K562 (cell line): Measurements from ENCODE around the gene TP73. TPM values are rescaled to one million over a fixed set of nuclear protein-coding genes. Genes with fewer than 3 reads are reported as not detected.

ENCODE experiments used
- ATAC-seq: fragments of 200-7000 bp; cut with Tn5 transposase; 3 replicates; pipeline ENCODE4 v1.9.1; 2020; ENCODE audit warnings: moderate library complexity
- BruUV-seq: library from RNA; stranded (reverse); fragments of 400-500 nt; replicated peaks from 2 replicates; lab custom pipeline; 2021; lab: Mats Ljungman, UMichigan
- CTCF ChIA-PET: fragments of 300-600 bp; formaldehyde crosslinking; extraction: SDS; loops from one replicate; lab custom pipeline; 2021; ENCODE audit warnings: low intra/inter-chr PET ratio; lab: Yijun Ruan, JAX
- POLR2A ChIA-PET: fragments of 300-600, 350-650 bp; sonication (Branson Sonifier 250); formaldehyde crosslinking; extraction: SDS; loops from one replicate; lab custom pipeline; 2021; ENCODE audit warnings: antibody characterized with exemption, inconsistent platforms; lab: Yijun Ruan, JAX
- DNase-seq, 4 experiments: peaks; one replicate each; pipeline versions ENCODE4 v3.0.0 to v3.0.0-alpha.2; 2011 to 2018; ENCODE audit warnings: low spot score in 3 of 4, mixed read lengths in 3 of 4; ENCODE audit errors: extremely low read depth in 1 of 4
- FAIRE-seq: peaks from 2 replicates; lab custom pipeline; 2011; peaks lifted over from hg19 to GRCh38; lab: Jason Lieb, UNC
- H2AFZ ChIP-seq: 2 replicates; pipeline ENCODE4 v1.6.0; 2011; ENCODE audit warnings: low read depth, low read length, control low read depth, inconsistent platforms
- H3K27ac ChIP-seq: fragments of 200-600 bp; 3 replicates; pipeline ENCODE4 v1.8.0; 2011; ENCODE audit warnings: low read depth, mild to moderate bottlenecking, control low read depth, inconsistent platforms, low read length, moderate library complexity, mixed read lengths; ENCODE audit errors: extremely low read depth
- H3K27me3 ChIP-seq, 2 experiments: fragments of 300-600 bp in 1 of 2; 2 replicates in 1 of 2; 3 replicates in 1 of 2; pipeline versions ENCODE4 v1.6.0 to v1.8.0; 2011; ENCODE audit warnings: inconsistent platforms in 2 of 2, low read length in 2 of 2, mild to moderate bottlenecking in 1 of 2, mixed read lengths in 1 of 2, moderate library complexity in 1 of 2; ENCODE audit not compliant: control insufficient read depth in 2 of 2, insufficient read depth in 2 of 2
- H3K36me3 ChIP-seq: fragments of 300-600 bp; 3 replicates; pipeline ENCODE4 v1.8.0; 2011; ENCODE audit warnings: mild to moderate bottlenecking, low read length, inconsistent platforms; ENCODE audit not compliant: control insufficient read depth, insufficient read depth
- H3K4me1 ChIP-seq, 2 experiments: fragments of 200-600 bp in 1 of 2; replicated peaks in 1 of 2; 2 replicates in 1 of 2; 3 replicates in 1 of 2; pipeline versions ENCODE4 v1.5.1 to v1.8.0; 2011; ENCODE audit warnings: inconsistent platforms in 2 of 2, low read length in 2 of 2, mild to moderate bottlenecking in 1 of 2, mixed read lengths in 1 of 2, moderate library complexity in 1 of 2; ENCODE audit not compliant: control insufficient read depth in 2 of 2, insufficient read depth in 2 of 2
- H3K4me2 ChIP-seq: 2 replicates; pipeline ENCODE4 v1.6.1; 2011; ENCODE audit warnings: low read length, control low read depth, inconsistent platforms, mixed read lengths; ENCODE audit not compliant: insufficient read depth
- H3K4me3 ChIP-seq: fragments of 200-600 bp; sonication (generic), shearing (Covaris generic); 2 replicates; pipeline ENCODE4 v1.5.1; 2016; ENCODE audit warnings: control low read depth, inconsistent platforms
- H3K79me2 ChIP-seq: fragments of 200-600 bp; 3 replicates; pipeline ENCODE4 v1.8.0; 2011; ENCODE audit warnings: low read length, inconsistent platforms; ENCODE audit not compliant: control insufficient read depth, insufficient read depth
- H3K9ac ChIP-seq, 2 experiments: 2 replicates each; pipeline versions ENCODE4 v1.6.0 to v1.6.1; 2011; ENCODE audit warnings: low read depth in 2 of 2, low read length in 2 of 2, control low read depth in 1 of 2, inconsistent platforms in 1 of 2, mild to moderate bottlenecking in 1 of 2, mixed read lengths in 1 of 2; ENCODE audit not compliant: insufficient read depth in 1 of 2
- H3K9me1 ChIP-seq: one replicate; pipeline ENCODE4 v1.6.0; 2011; ENCODE audit warnings: inconsistent platforms, mild to moderate bottlenecking, low read length, moderate library complexity; ENCODE audit not compliant: control insufficient read depth, insufficient read depth
- H3K9me3 ChIP-seq: replicated peaks from 2 replicates; pipeline ENCODE4 v1.5.1; 2011; ENCODE audit warnings: low read depth, low read length, inconsistent platforms; ENCODE audit not compliant: control insufficient read depth, insufficient read depth
- H4K20me1 ChIP-seq: replicated peaks from 2 replicates; pipeline ENCODE4 v1.6.1; 2011; ENCODE audit warnings: low read length, inconsistent platforms, mixed read lengths; ENCODE audit not compliant: control insufficient read depth, insufficient read depth
- CBFA2T3 ChIP-seq: fragments of 450-650 bp; IDR thresholded peaks from 2 replicates; pipeline ENCODE4 v1.6.1; 2017
- CREM ChIP-seq: IDR thresholded peaks from 2 replicates; pipeline ENCODE4 v1.6.1; 2014; ENCODE audit warnings: antibody characterized with exemption, low read depth
- CTBP1 ChIP-seq: fragments of 450-650 bp; IDR thresholded peaks from 2 replicates; pipeline ENCODE4 v1.6.1; 2016; ENCODE audit warnings: borderline replicate concordance
- EP300 ChIP-seq: IDR thresholded peaks from 2 replicates; pipeline ENCODE4 v1.6.1; 2012; ENCODE audit warnings: low read length, improper control_type of control experiment
- HDAC2 ChIP-seq: fragments of 450-650 bp; IDR thresholded peaks from 2 replicates; pipeline ENCODE4 v1.6.1; 2016; ENCODE audit warnings: mild to moderate bottlenecking
- MECOM ChIP-seq: fragments of 250-450 bp; sonication (Bioruptor Pico); IDR thresholded peaks from 2 replicates; pipeline ENCODE4 v1.8.0; 2022; ENCODE audit warnings: inconsistent platforms
- MED1 ChIP-seq: sonication (generic); formaldehyde crosslinking; IDR thresholded peaks from 2 replicates; pipeline ENCODE4 v1.8.1; 2023; ENCODE audit warnings: missing genetic modification reagents, borderline replicate concordance
- MNT ChIP-seq, 2 experiments: fragments of 450-650 bp; conservative IDR thresholded peaks; 2 replicates each; pipeline ENCODE4 v1.6.1; 2017; ENCODE audit warnings: mild to moderate bottlenecking in 2 of 2, moderate library complexity in 2 of 2
- MTA2 ChIP-seq: fragments of 450-650 bp; IDR thresholded peaks from 2 replicates; pipeline ENCODE4 v1.6.1; 2016; ENCODE audit warnings: low read depth
- MYC ChIP-seq, 2 experiments: fragments of 250-450 bp in 1 of 2; sonication (Bioruptor Pico) in 1 of 2; IDR thresholded peaks; 2 replicates each; pipeline versions ENCODE4 v1.5.1 to v1.6.1; 2012 to 2021; ENCODE audit warnings: low read depth in 2 of 2, borderline replicate concordance in 1 of 2, improper control_type of control experiment in 1 of 2, low read length in 1 of 2, mild to moderate bottlenecking in 1 of 2, moderate library complexity in 1 of 2
- MYNN ChIP-seq, 2 experiments: sonication (generic); formaldehyde crosslinking in 1 of 2; IDR thresholded peaks; 2 replicates each; pipeline versions ENCODE4 v1.5.0 to v1.6.1; 2016 to 2020; ENCODE audit warnings: antibody characterized with exemption in 1 of 2, missing genetic modification reagents in 1 of 2
- NRF1 ChIP-seq, 2 experiments: fragments of 450-650 bp; IDR thresholded peaks in 1 of 2; conservative IDR thresholded peaks in 1 of 2; 2 replicates each; pipeline ENCODE4 v1.6.1; 2014; ENCODE audit warnings: mild to moderate bottlenecking in 2 of 2
- POU5F1 ChIP-seq: fragments of 150-350 bp; IDR thresholded peaks from 2 replicates; pipeline ENCODE4 v1.6.1; 2014; ENCODE audit warnings: borderline replicate concordance, low read length, low read depth, mild to moderate bottlenecking; ENCODE audit not compliant: partially characterized antibody
- SP1 ChIP-seq: sonication (generic); formaldehyde crosslinking; IDR thresholded peaks from 2 replicates; pipeline ENCODE4 v1.8.1; 2022; ENCODE audit warnings: mild to moderate bottlenecking, missing genetic modification reagents
- STAT5A ChIP-seq: IDR thresholded peaks from 2 replicates; pipeline ENCODE4 v1.6.1; 2012; ENCODE audit warnings: low read length, inconsistent platforms, borderline replicate concordance
- TAL1 ChIP-seq: fragments of 450-650 bp; IDR thresholded peaks from 2 replicates; pipeline ENCODE4 v1.6.1; 2016; ENCODE audit warnings: mild to moderate bottlenecking
- TCF3 ChIP-seq: sonication (generic); formaldehyde crosslinking; IDR thresholded peaks from 2 replicates; pipeline ENCODE4 v1.4.0; 2020; ENCODE audit warnings: mild to moderate bottlenecking, missing genetic modification reagents
- ZKSCAN3 ChIP-seq: fragments of 250-450 bp; sonication (Bioruptor Pico); IDR thresholded peaks from 2 replicates; pipeline ENCODE4 v1.4.0; 2020
- WGBS: fragments of 100-300 bp; shearing (Covaris generic); methylation state at CpG from one replicate; pipeline ENCODE4 v1.1.6; 2016; ENCODE audit warnings: low coverage, mixed read lengths; ENCODE audit not compliant: insufficient coverage; ENCODE audit errors: missing lambda C conversion rate; 5-methylcytosine and 5-hydroxymethylcytosine counted together
- in situ Hi-C: fragments of 300-500 bp; cut with MboI; formaldehyde crosslinking; loops from 4 replicates; pipeline ENCODE4 v1.15.0; 2018; ENCODE audit warnings: inconsistent platforms, mixed read lengths
- intact Hi-C: fragments of 100-400 bp; cut with micrococcal nuclease; formaldehyde crosslinking; loops from 2 replicates; pipeline ENCODE4 v1.14.2; 2022
- polyA plus RNA-seq, 8 experiments: library from polyadenylated mRNA; depleted of rRNA in 4 of 8; stranded (reverse) in 5 of 8; unstranded in 3 of 8; fragments of >200 nt; fragmentation: Nextera tagmentation in 2 of 8; fragmentation: Illumina TruSeq in 1 of 8; extraction: Ambion mirVana in 2 of 8; extraction: Trizol in 1 of 8; gene quantifications; 2 replicates each; pipeline versions ENCODE4 v1.2.1 to v1.2.3, GENCODE V29; 2011 to 2014; ENCODE audit warnings: inconsistent platforms in 1 of 8, missing spikeins in 1 of 8
- total RNA-seq, 7 experiments: library from RNA; depleted of rRNA in 6 of 7; stranded (reverse); fragments of >200 nt in 6 of 7; fragmentation: Illumina TruSeq in 2 of 7; extraction: Trizol in 2 of 7; gene quantifications; 2 replicates each; pipeline versions ENCODE4 v1.2.1 to v1.2.3, GENCODE V29; 2011 to 2021; ENCODE audit warnings: low replicate concordance in 1 of 7

TP73 gene
- total and polyA plus RNA-seq, 9 of the 15 experiments (the other 6 are each of a cell fraction or from before 2014, with no cell fraction given), result 0.07 to 1.6 (median 0.40) TPM; not detected in 2

GRCh38 chr1:3759796-3760195, 107.5 kb downstream of the TP73 start:
- peak overlapping the region in 1 of 2 experiments; percentile 3; a peak in 1 of 4 replicates for H3K9ac ChIP-seq
- peak; percentile 70 for ATAC-seq
- FAIRE-seq, result peak; percentile 82
- no peaks in the 10 kb centered on the region for H3K36me3 ChIP-seq
- H3K27ac ChIP-seq, result no peak overlapping the region
- ChIA-PET CTCF (no interaction called here), POLR2A (interaction anchor here (0.6 to 3.7 kb wide), 6 partner anchors 10 to 328 kb away, joined by 3 to 14 read pairs (median 4); no protein-coding TSS in a partner anchor)
- H3K4me2 ChIP-seq, result peak overlapping the region; percentile 20; the same call in 1 of the 2 replicates
- no peak overlapping the region for H3K4me3 ChIP-seq
- in situ Hi-C loops (no loop called here), intact Hi-C loops (no loop called here)
- peaks cover 10 to 46% of the 10 kb centered on the region in 2 experiments; a peak in 4 of 5 replicates for H3K27me3 ChIP-seq
- H2AFZ ChIP-seq, result no peak overlapping the region
- peaks cover 11 to 52% of the 10 kb centered on the region in 2 experiments; a peak in 4 of 5 replicates for H3K4me1 ChIP-seq
- no peaks in the 10 kb centered on the region for H3K79me2 ChIP-seq
- 4% methylated on average over 6 of the region's 6 CpGs for WGBS
- H4K20me1 ChIP-seq, result no peaks in the 10 kb centered on the region
- peak in 2 of 4 experiments; percentile 71 to 80 for DNase-seq
- H3K9me1 ChIP-seq, result no peaks in the 10 kb centered on the region
- no peaks in the 10 kb centered on the region for H3K9me3 ChIP-seq
- BruUV-seq, result no TSS peak
- TF ChIP-seq EP300 (peak; percentile 43; the same call in 1 of the 2 replicates), MNT (conservative IDR thresholded peaks at IDR 0.05) (0 out of 4 replicates have a peak, but pooled peaks of 1 of the 2 experiments have one; percentile 18), CBFA2T3 (peak; percentile 91), CTBP1 (0 out of 2 replicates have a peak, but pooled peaks have one; percentile 12), MED1 (CRISPR knock-in tag) (no peak), MYC (IDR thresholded peaks at IDR 0.05; ENCODE audit: low read depth, low read length) (no peak), MYC (CRISPR knock-in tag; IDR thresholded peaks at IDR 0.05; ENCODE audit: borderline replicate concordance, low read depth) (no peak), POU5F1 (no peak), MYNN (IDR thresholded peaks at IDR 0.05) (peak; percentile 53; the same call in 1 of the 2 replicates), MYNN (CRISPR knock-in tag; IDR thresholded peaks at IDR 0.05) (no peak), MTA2 (peak; percentile 50; the same call in 1 of the 2 replicates), HDAC2 (0 out of 2 replicates have a peak, but pooled peaks have one; percentile 38), TCF3 (peak; percentile 89), TAL1 (peak; percentile 77), STAT5A (peak; percentile 12; the same call in 1 of the 2 replicates), ZKSCAN3 (CRISPR knock-in tag) (no peak), MECOM (CRISPR knock-in tag) (peak; percentile 71; the same call in 1 of the 2 replicates), NRF1 (conservative IDR thresholded peaks at IDR 0.05 in 1 of 2, IDR thresholded peaks at IDR 0.05 in 1 of 2) (peak; percentile 55 to 62), SP1 (CRISPR knock-in tag) (0 out of 2 replicates have a peak, but pooled peaks have one; percentile 47), CREM (0 out of 2 replicates have a peak, but pooled peaks have one; percentile 15)
